H9 (cell line): Measurements from ENCODE around the gene TMEM151B. TPM values are rescaled to one million over a fixed set of nuclear protein-coding genes. Genes with fewer than 3 reads are reported as not detected.

Source experiments
- DNase-seq: peaks from one replicate; pipeline ENCODE4 v3.0.0-alpha.2; 2017
- H2AFZ ChIP-seq: one replicate; pipeline ENCODE4 v1.6.1; 2013; ENCODE audit warnings: mild to moderate bottlenecking, low read length, control low read depth, moderate library complexity
- H2AK5ac ChIP-seq: 2 replicates; pipeline ENCODE4 v1.6.1; 2013; ENCODE audit warnings: low read length, control low read depth, mixed read lengths; ENCODE audit not compliant: insufficient read length
- H2BK120ac ChIP-seq: one replicate; pipeline ENCODE4 v1.6.1; 2013; ENCODE audit warnings: low read depth, mild to moderate bottlenecking, low read length, control low read depth, inconsistent platforms; ENCODE audit not compliant: poor library complexity, severe bottlenecking
- H2BK12ac ChIP-seq: 2 replicates; pipeline ENCODE4 v1.6.1; 2013; ENCODE audit warnings: low read length, control low read depth, mixed read lengths, low read depth; ENCODE audit not compliant: insufficient read length
- H2BK15ac ChIP-seq: 2 replicates; pipeline ENCODE4 v1.6.1; 2013; ENCODE audit warnings: low read depth, low read length, control low read depth
- H2BK20ac ChIP-seq: one replicate; pipeline ENCODE4 v1.6.1; 2013; ENCODE audit warnings: low read depth, mild to moderate bottlenecking, low read length, control low read depth, inconsistent platforms; ENCODE audit not compliant: poor library complexity, severe bottlenecking
- H2BK5ac ChIP-seq: 2 replicates; pipeline ENCODE4 v1.6.1; 2013; ENCODE audit warnings: low read length, control low read depth, mixed read lengths; ENCODE audit not compliant: insufficient read length
- H3K14ac ChIP-seq: 2 replicates; pipeline ENCODE4 v1.6.1; 2013; ENCODE audit warnings: low read length, control low read depth; ENCODE audit not compliant: insufficient read depth
- H3K18ac ChIP-seq: 2 replicates; pipeline ENCODE4 v1.6.1; 2013; ENCODE audit warnings: low read depth, mild to moderate bottlenecking, mixed read lengths, low read length, control low read depth; ENCODE audit not compliant: insufficient read length
- H3K23ac ChIP-seq: 2 replicates; pipeline ENCODE4 v1.6.1; 2013; ENCODE audit warnings: low read length, control low read depth, mixed read lengths, low read depth; ENCODE audit not compliant: insufficient read length
- H3K23me2 ChIP-seq: 2 replicates; pipeline ENCODE4 v1.6.1; 2013; ENCODE audit warnings: low read depth, mild to moderate bottlenecking, mixed read lengths, low read length, control low read depth; ENCODE audit not compliant: insufficient read length, poor library complexity, severe bottlenecking
- H3K27ac ChIP-seq: 2 replicates; pipeline ENCODE4 v1.5.1; 2013; ENCODE audit warnings: low read length, control low read depth, mixed read lengths, low read depth; ENCODE audit not compliant: insufficient read length
- H3K27me3 ChIP-seq: 2 replicates; pipeline ENCODE4 v1.6.1; 2013; ENCODE audit warnings: low read length, control low read depth, inconsistent platforms; ENCODE audit not compliant: insufficient read depth
- H3K4ac ChIP-seq: 2 replicates; pipeline ENCODE4 v1.6.1; 2013; ENCODE audit warnings: low read depth, mild to moderate bottlenecking, control low read depth, inconsistent platforms, low read length, moderate library complexity
- H3K4me1 ChIP-seq: 2 replicates; pipeline ENCODE4 v1.6.1; 2013; ENCODE audit warnings: low read length, control low read depth, inconsistent platforms; ENCODE audit not compliant: insufficient read depth
- H3K4me2 ChIP-seq: 2 replicates; pipeline ENCODE4 v1.6.1; 2013; ENCODE audit warnings: low read length, control low read depth, mixed read lengths; ENCODE audit not compliant: insufficient read length, insufficient read depth
- H3K56ac ChIP-seq: 2 replicates; pipeline ENCODE4 v1.6.1; 2013; ENCODE audit warnings: low read depth, mild to moderate bottlenecking, mixed read lengths, low read length, control low read depth; ENCODE audit not compliant: insufficient read length
- H3K79me1 ChIP-seq: 2 replicates; pipeline ENCODE4 v1.6.1; 2013; ENCODE audit warnings: low read depth, mild to moderate bottlenecking, moderate library complexity, low read length, control low read depth, inconsistent platforms; ENCODE audit not compliant: insufficient read depth, poor library complexity, severe bottlenecking
- H3K79me2 ChIP-seq: 2 replicates; pipeline ENCODE4 v1.6.1; 2013; ENCODE audit warnings: low read length, control low read depth, inconsistent platforms; ENCODE audit not compliant: insufficient read depth
- H3K9ac ChIP-seq: 2 replicates; pipeline ENCODE4 v1.6.1; 2013; ENCODE audit warnings: low read length, control low read depth, mixed read lengths; ENCODE audit not compliant: insufficient read length; ENCODE audit errors: extremely low read depth
- H3K9me3 ChIP-seq: one replicate; pipeline ENCODE4 v1.6.1; 2013; ENCODE audit warnings: low read depth, low read length, inconsistent platforms; ENCODE audit not compliant: control insufficient read depth
- H3T11ph ChIP-seq: one replicate; pipeline ENCODE4 v1.6.1; 2013; ENCODE audit warnings: mild to moderate bottlenecking, low read length, control low read depth, inconsistent platforms
- H4K20me1 ChIP-seq: one replicate; pipeline ENCODE4 v1.6.1; 2013; ENCODE audit not compliant: control insufficient read depth, insufficient read length, insufficient read depth
- H4K5ac ChIP-seq: 2 replicates; pipeline ENCODE4 v1.6.1; 2013; ENCODE audit warnings: low read depth, mild to moderate bottlenecking, mixed read lengths, low read length, control low read depth; ENCODE audit not compliant: insufficient read length
- H4K8ac ChIP-seq: replicated peaks from 2 replicates; pipeline ENCODE4 v1.6.1; 2013; ENCODE audit warnings: low read length, control low read depth, mixed read lengths, low read depth; ENCODE audit not compliant: insufficient read length
- H4K91ac ChIP-seq: 2 replicates; pipeline ENCODE4 v1.6.1; 2013; ENCODE audit warnings: low read depth, mild to moderate bottlenecking, moderate library complexity, mixed read lengths, low read length, control low read depth; ENCODE audit not compliant: insufficient read length
- H3K27ac Mint-ChIP-seq, 3 experiments: 2 replicates in 2 of 3; 3 replicates in 1 of 3; pipeline ENCODE4 v1.8.0; 2020 to 2021; ENCODE audit warnings: mixed read lengths in 3 of 3, mild to moderate bottlenecking in 1 of 3, moderate library complexity in 1 of 3
- H3K27me3 Mint-ChIP-seq: 2 replicates; pipeline ENCODE4 v1.8.0; 2021; ENCODE audit warnings: low read depth, mild to moderate bottlenecking, moderate library complexity, mixed read lengths
- H3K36me3 Mint-ChIP-seq, 3 experiments: 2 replicates in 2 of 3; 3 replicates in 1 of 3; pipeline ENCODE4 v1.8.0; 2020 to 2021; ENCODE audit warnings: low read depth in 3 of 3, mixed read lengths in 3 of 3; ENCODE audit not compliant: insufficient read depth in 1 of 3
- H3K4me1 Mint-ChIP-seq, 2 experiments: 2 replicates each; pipeline ENCODE4 v1.8.0; 2020; ENCODE audit warnings: mixed read lengths in 2 of 2
- H3K4me3 Mint-ChIP-seq, 2 experiments: 2 replicates in 1 of 2; 3 replicates in 1 of 2; pipeline ENCODE4 v1.8.0; 2020 to 2021; ENCODE audit warnings: mild to moderate bottlenecking in 2 of 2, mixed read lengths in 2 of 2, moderate library complexity in 1 of 2
- H3K9me3 Mint-ChIP-seq, 2 experiments: 2 replicates in 1 of 2; 3 replicates in 1 of 2; pipeline ENCODE4 v1.8.0; 2020; ENCODE audit warnings: mild to moderate bottlenecking in 2 of 2, mixed read lengths in 2 of 2, moderate library complexity in 1 of 2
- WGBS: extraction: QIAGEN DNeasy Blood & Tissue Kit; methylation state at CpG from one replicate; pipeline ENCODE4 v1.1.7; 2013; ENCODE audit warnings: missing lambda C conversion rate, low lambda C conversion rate, mixed read lengths; ENCODE audit not compliant: insufficient read length; ENCODE audit errors: extremely low coverage; 5-methylcytosine and 5-hydroxymethylcytosine counted together
- total RNA-seq: library from RNA; stranded (reverse); gene quantifications from 2 replicates; pipeline ENCODE4 v1.2.1, GENCODE V29; 2021
- TF ChIP-seq, protein P1 (sequence below): fragments of 200-600 bp; sonication (generic); conservative IDR thresholded peaks from 3 replicates; pipeline ENCODE4 v1.8.0; 2021; ENCODE audit warnings: antibody characterized with exemption, mild to moderate bottlenecking

The TMEM151B gene
- total RNA-seq, 1 experiment from 2014 or later, result 2.4 TPM

DNA sequence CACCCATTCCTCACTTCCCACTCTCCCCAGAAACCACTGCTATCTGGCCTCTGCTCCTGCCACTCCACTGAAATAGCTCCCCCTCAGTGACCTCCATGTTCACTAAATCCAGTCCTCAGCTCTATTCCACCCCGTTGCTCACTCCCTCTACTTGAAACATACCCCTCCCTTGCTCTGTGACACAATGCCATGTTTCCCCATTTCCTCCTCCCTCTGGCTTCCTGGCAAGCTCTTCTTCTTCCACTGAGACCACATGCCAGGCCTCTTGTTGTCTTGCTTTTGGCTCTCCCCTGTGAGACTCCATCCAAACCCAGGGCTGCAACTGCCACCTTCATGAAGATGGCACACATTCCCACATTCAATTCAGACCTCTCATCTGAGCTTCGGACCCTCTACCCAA lies 13.9 kb downstream of the TMEM151B start:
- Histone ChIP-seq H3K4ac (no peak overlapping the region), H2BK120ac (no peak overlapping the region), H3T11ph (no peak overlapping the region), H2BK20ac (no peak overlapping the region), H3K9ac (no peak overlapping the region), H2BK15ac (no peak overlapping the region), H3K4me2 (no peak overlapping the region), H3K23ac (no peak overlapping the region), H2BK12ac (no peak overlapping the region), H3K4me1 (no peaks in the 10 kb centered on the region; the same call in 1 of the 2 replicates), H2AK5ac (no peak overlapping the region), H3K79me2 (no peaks in the 10 kb centered on the region), H2BK5ac (no peak overlapping the region), H3K23me2 (no peaks in the 10 kb centered on the region), H4K8ac (no peak overlapping the region), H3K18ac (no peak overlapping the region), H3K56ac (no peak overlapping the region), H4K5ac (no peak overlapping the region), H2AFZ (no peak overlapping the region), H4K20me1 (no peaks in the 10 kb centered on the region), H3K27me3 (no peaks in the 10 kb centered on the region; the same call in 1 of the 2 replicates), H3K14ac (no peak overlapping the region), H3K27ac (no peak overlapping the region), H4K91ac (no peak overlapping the region), H3K79me1 (no peaks in the 10 kb centered on the region), H3K9me3 (no peaks in the 10 kb centered on the region)
- no peaks in the 10 kb centered on the region for H3K9me3 Mint-ChIP-seq
- peaks cover 73% of the 10 kb centered on the region for H3K27me3 Mint-ChIP-seq
- no peaks in the 10 kb centered on the region for H3K36me3 Mint-ChIP-seq
- TF ChIP-seq, protein P1, sequence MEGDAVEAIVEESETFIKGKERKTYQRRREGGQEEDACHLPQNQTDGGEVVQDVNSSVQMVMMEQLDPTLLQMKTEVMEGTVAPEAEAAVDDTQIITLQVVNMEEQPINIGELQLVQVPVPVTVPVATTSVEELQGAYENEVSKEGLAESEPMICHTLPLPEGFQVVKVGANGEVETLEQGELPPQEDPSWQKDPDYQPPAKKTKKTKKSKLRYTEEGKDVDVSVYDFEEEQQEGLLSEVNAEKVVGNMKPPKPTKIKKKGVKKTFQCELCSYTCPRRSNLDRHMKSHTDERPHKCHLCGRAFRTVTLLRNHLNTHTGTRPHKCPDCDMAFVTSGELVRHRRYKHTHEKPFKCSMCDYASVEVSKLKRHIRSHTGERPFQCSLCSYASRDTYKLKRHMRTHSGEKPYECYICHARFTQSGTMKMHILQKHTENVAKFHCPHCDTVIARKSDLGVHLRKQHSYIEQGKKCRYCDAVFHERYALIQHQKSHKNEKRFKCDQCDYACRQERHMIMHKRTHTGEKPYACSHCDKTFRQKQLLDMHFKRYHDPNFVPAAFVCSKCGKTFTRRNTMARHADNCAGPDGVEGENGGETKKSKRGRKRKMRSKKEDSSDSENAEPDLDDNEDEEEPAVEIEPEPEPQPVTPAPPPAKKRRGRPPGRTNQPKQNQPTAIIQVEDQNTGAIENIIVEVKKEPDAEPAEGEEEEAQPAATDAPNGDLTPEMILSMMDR, result no peak
- H3K4me3 Mint-ChIP-seq, result no peak overlapping the region
- no peak overlapping the region for H3K27ac Mint-ChIP-seq
- no CpG with 5 or more reads among the region's 2 CpGs for WGBS
- DNase-seq, result no peak
- H3K4me1 Mint-ChIP-seq, result peaks cover 6 to 8% of the 10 kb centered on the region in 2 experiments; a peak in 3 of 4 replicates
